Natural killer cell (primary cell): ENCODE measurements around the gene ZNF629. TPM values are rescaled to one million over a fixed set of nuclear protein-coding genes. Genes with fewer than 3 reads are reported as not detected.

Source experiments
- ATAC-seq, 3 donors: fragments of 150-1000 bp in 2 of 3; fragments of 200-7000 bp in 1 of 3; cut with Tn5 transposase; 1 replicate in 1 of 3; 2 replicates in 2 of 3; pipeline ENCODE4 v1.10.0; 2021; ENCODE audit warnings: mild to moderate bottlenecking in 2 of 3, moderate library complexity in 2 of 3
- DNase-seq, 2 donors: peaks; one replicate each; pipeline versions ENCODE4 v3.0.0 to v3.0.0-alpha.2; 2013 to 2021; ENCODE audit warnings: mixed read lengths in 1 of 2
- H3K27ac ChIP-seq: one replicate; pipeline ENCODE4 v1.5.1; 2013; ENCODE audit warnings: mild to moderate bottlenecking, low read length
- H3K27me3 ChIP-seq: one replicate; pipeline ENCODE4 v1.6.1; 2013; ENCODE audit warnings: low read length; ENCODE audit not compliant: control insufficient read depth, insufficient read depth
- H3K36me3 ChIP-seq: one replicate; pipeline ENCODE4 v1.6.1; 2013; ENCODE audit warnings: low read length; ENCODE audit not compliant: control insufficient read depth, insufficient read depth
- H3K4me1 ChIP-seq: one replicate; pipeline ENCODE4 v1.6.1; 2013; ENCODE audit warnings: low read length; ENCODE audit not compliant: control insufficient read depth, insufficient read depth
- H3K4me3 ChIP-seq: one replicate; pipeline ENCODE4 v1.5.1; 2013; ENCODE audit warnings: low read length
- H3K9me3 ChIP-seq: one replicate; pipeline ENCODE4 v1.6.1; 2013; ENCODE audit warnings: low read length; ENCODE audit not compliant: control insufficient read depth, insufficient read depth
- H3K27ac Mint-ChIP-seq, 2 donors: one replicate each; pipeline ENCODE4 v1.8.0; 2022; ENCODE audit warnings: mild to moderate bottlenecking in 2 of 2, mixed read lengths in 2 of 2, moderate library complexity in 1 of 2
- H3K27me3 Mint-ChIP-seq, 2 donors: one replicate each; pipeline ENCODE4 v1.8.0; 2022; ENCODE audit warnings: low read depth in 2 of 2, mixed read lengths in 2 of 2
- H3K36me3 Mint-ChIP-seq: one replicate; pipeline ENCODE4 v1.8.0; 2022; ENCODE audit warnings: mixed read lengths
- H3K4me1 Mint-ChIP-seq, 2 donors: one replicate each; pipeline ENCODE4 v1.8.0; 2022; ENCODE audit warnings: mixed read lengths in 2 of 2
- H3K4me3 Mint-ChIP-seq: one replicate; pipeline ENCODE4 v1.8.0; 2022; ENCODE audit warnings: mild to moderate bottlenecking, moderate library complexity, mixed read lengths
- H3K9me3 Mint-ChIP-seq, 2 donors: one replicate each; pipeline ENCODE4 v1.8.0; 2022; ENCODE audit warnings: mixed read lengths in 2 of 2
- WGBS: methylation state at CpG from one replicate; pipeline ENCODE4 v1.1.7; 2013; ENCODE audit warnings: missing lambda C conversion rate; ENCODE audit not compliant: insufficient coverage; 5-methylcytosine and 5-hydroxymethylcytosine counted together
- intact Hi-C: fragments of 100-400 bp; cut with micrococcal nuclease; formaldehyde crosslinking; loops from one replicate; pipeline ENCODE4 v1.14.2; 2022
- total RNA-seq, 4 donors: library from RNA; stranded (reverse); fragments of 120-200 nt in 1 of 4; gene quantifications; one replicate each; pipeline versions ENCODE4 v1.2.3 to v1.2.4, GENCODE V29; 2013 to 2022
- TF ChIP-seq, protein P1 (sequence below): fragments of 200-600 bp; IDR thresholded peaks from one replicate; pipeline ENCODE4 v1.8.0; 2022; ENCODE audit warnings: antibody characterized with exemption

ZNF629 gene
- total RNA-seq, 3 donors from 2014 or later (not counting 1 experiment from before 2014, with no cell fraction given), result 0.96 to 1.9 (median 1.8) TPM

DNA sequence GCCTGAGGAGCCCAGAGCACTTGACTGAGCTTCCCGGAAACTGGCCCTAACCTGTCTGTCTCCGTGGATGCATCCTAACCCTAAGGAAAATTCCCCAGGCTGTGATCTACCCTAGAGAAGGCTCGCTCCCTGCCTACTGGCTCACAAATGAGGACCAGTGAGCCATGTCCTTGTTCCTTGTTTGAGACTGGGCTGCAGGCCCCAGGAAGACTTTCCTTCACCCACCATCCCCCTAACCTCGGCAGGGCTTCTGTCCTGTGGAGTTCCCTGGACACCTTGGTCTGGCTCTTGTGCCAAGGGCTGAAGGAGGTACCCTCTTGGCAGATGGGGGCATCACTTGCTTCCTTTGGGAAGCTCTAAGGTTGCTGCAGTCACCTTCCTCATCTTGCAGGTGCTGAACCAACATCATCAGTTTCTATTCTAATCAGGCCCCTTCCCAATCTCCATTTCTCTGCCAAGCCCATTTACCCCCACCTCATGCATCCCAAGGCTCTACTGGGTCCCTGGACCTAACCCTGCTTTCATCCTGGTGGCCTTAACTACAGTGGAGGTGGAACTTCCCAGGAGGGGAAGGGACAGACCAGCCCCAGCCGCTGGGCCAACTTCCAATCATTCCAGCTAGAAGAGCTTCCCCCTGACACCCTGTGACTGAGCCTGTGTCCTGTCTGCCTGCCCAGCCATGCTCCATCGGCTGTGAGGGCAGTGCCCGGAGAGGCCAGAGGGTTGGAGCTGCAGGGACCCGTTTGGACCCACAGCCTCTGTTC is 12.5 kb downstream of the ZNF629 start:
- H3K36me3 ChIP-seq, result peaks cover 36% of the 10 kb centered on the region
- Mint-ChIP-seq H3K27me3 (peaks cover 0 to 9% of the 10 kb centered on the region in 2 donors), H3K9me3 (no peaks in the 10 kb centered on the region), H3K36me3 (peaks cover 11% of the 10 kb centered on the region), H3K4me3 (peak overlapping the region; percentile 86), H3K4me1 (peaks cover 29 to 38% of the 10 kb centered on the region in 2 donors), H3K27ac (peak overlapping the region in 1 of 2 donors; percentile 77)
- H3K27me3 ChIP-seq, result no peaks in the 10 kb centered on the region
- DNase-seq (no peak), ATAC-seq (peak in 1 of 3 donors; percentile 1)
- 71% methylated on average over 8 of the region's 8 CpGs for WGBS
- TF ChIP-seq, protein P1, sequence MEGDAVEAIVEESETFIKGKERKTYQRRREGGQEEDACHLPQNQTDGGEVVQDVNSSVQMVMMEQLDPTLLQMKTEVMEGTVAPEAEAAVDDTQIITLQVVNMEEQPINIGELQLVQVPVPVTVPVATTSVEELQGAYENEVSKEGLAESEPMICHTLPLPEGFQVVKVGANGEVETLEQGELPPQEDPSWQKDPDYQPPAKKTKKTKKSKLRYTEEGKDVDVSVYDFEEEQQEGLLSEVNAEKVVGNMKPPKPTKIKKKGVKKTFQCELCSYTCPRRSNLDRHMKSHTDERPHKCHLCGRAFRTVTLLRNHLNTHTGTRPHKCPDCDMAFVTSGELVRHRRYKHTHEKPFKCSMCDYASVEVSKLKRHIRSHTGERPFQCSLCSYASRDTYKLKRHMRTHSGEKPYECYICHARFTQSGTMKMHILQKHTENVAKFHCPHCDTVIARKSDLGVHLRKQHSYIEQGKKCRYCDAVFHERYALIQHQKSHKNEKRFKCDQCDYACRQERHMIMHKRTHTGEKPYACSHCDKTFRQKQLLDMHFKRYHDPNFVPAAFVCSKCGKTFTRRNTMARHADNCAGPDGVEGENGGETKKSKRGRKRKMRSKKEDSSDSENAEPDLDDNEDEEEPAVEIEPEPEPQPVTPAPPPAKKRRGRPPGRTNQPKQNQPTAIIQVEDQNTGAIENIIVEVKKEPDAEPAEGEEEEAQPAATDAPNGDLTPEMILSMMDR, result no peak
- H3K9me3 ChIP-seq, result no peaks in the 10 kb centered on the region
- no peak overlapping the region for H3K4me3 ChIP-seq
- H3K27ac ChIP-seq, result no peak overlapping the region
- peaks cover 19% of the 10 kb centered on the region for H3K4me1 ChIP-seq
- intact Hi-C loops, result no loop called here

DNA sequence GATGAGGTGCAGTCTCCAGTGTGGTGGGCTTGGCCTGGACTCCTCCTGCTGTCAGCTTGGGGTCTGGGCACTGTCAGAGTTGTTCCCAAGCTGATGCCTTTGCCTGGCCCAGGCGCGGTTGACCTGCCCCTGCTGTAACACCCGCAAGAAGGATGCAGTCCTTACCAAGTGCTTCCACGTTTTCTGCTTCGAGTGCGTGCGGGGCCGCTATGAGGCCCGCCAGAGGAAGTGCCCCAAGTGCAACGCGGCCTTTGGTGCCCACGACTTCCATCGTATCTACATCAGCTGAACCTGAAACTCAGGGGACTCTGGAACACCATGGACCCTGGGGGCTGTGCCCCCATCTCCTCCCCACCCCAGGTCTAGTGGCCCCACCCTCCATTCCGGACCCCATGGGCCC is 13.2 kb downstream of the ZNF629 start:
- Histone ChIP-seq H3K4me1 (peaks cover 24% of the 10 kb centered on the region), H3K4me3 (no peak overlapping the region), H3K36me3 (peaks cover 43% of the 10 kb centered on the region), H3K9me3 (no peaks in the 10 kb centered on the region), H3K27ac (no peak overlapping the region), H3K27me3 (no peaks in the 10 kb centered on the region)
- Mint-ChIP-seq H3K27ac (peak overlapping the region in 1 of 2 donors; percentile 63), H3K4me3 (no peak overlapping the region), H3K27me3 (peaks cover 0 to 9% of the 10 kb centered on the region in 2 donors), H3K9me3 (no peaks in the 10 kb centered on the region), H3K36me3 (peaks cover 16% of the 10 kb centered on the region), H3K4me1 (peaks cover 29 to 40% of the 10 kb centered on the region in 2 donors)
- intact Hi-C loops, result no loop called here
- TF ChIP-seq, protein P1, result no peak
- ATAC-seq (no peak), DNase-seq (no peak)
- 84% methylated on average over 14 of the region's 14 CpGs for WGBS

DNA sequence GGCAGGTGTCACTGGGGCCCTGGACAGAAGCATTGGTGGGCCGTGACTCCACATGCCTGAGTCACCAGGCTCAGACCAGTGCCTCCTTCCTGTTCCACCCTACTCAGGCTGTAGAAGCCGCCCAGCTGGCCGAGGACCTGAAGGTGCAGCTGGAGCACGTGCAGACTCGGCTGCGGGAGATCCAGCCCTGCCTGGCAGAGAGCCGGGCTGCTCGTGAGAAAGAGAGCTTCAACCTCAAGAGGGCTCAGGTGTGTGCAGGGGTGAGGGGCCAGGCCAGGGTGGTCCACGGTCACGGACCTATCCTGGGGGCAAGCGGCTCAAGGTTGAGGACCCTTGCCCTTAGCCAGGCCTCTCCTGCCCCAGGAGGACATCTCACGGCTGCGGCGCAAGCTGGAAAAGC is 15.3 kb downstream of the ZNF629 start:
- Mint-ChIP-seq H3K4me3 (no peak overlapping the region), H3K4me1 (peaks cover 37 to 52% of the 10 kb centered on the region in 2 donors), H3K36me3 (peaks cover 20% of the 10 kb centered on the region), H3K9me3 (no peaks in the 10 kb centered on the region), H3K27ac (no peak overlapping the region), H3K27me3 (peaks cover 0 to 2% of the 10 kb centered on the region in 2 donors)
- ATAC-seq, result no peak
- Histone ChIP-seq H3K4me1 (peaks cover 44% of the 10 kb centered on the region), H3K27me3 (no peaks in the 10 kb centered on the region), H3K9me3 (no peaks in the 10 kb centered on the region), H3K36me3 (peaks cover 59% of the 10 kb centered on the region), H3K27ac (no peak overlapping the region), H3K4me3 (no peak overlapping the region)
- intact Hi-C loops, result no loop called here
- 95% methylated on average over 14 of the region's 14 CpGs for WGBS
- TF ChIP-seq, protein P1, result no peak
- DNase-seq, result no peak
